DMS 273 treated with DMSO at 0.1 percent for 48 hours (cell line): ENCODE data around the gene WDR81.
"Not testable (repeated sequence)": the region's sequence is repeated elsewhere in the genome, so short reads cannot be mapped to it uniquely, and the experiment has no call there.

ENCODE experiments used
- DNase-seq: peaks from one replicate; lab custom pipeline; 2025; lab: John Stamatoyannopoulos, UW

WDR81 gene

GRCh38 chr17:1724351-1724868, at the start of gene WDR81:
Gene WDR81, plus strand, starts transcription at chr17:1724704. Its CDS starts 256 bp downstream, at chr17:1724960.
- DNase-seq: no peak

- DNase-seq: no peak
Observed at GRCh38 chr17:1676401-1676800, 48.1 kb upstream of the WDR81 start.

GRCh38 chr17:1683459-1683858, 41.0 kb upstream of the WDR81 start:
- DNase-seq: no peak

GRCh38 chr17:1684378-1685189, 39.9 kb upstream of the WDR81 start, which contains the start of gene PRPF8:
Gene PRPF8, minus strand, starts transcription at chr17:1684867. Its CDS starts 296 bp downstream, at chr17:1684571.
- peak; percentile 91 for DNase-seq

GRCh38 chr17:1686086-1686485, 38.4 kb upstream of the WDR81 start:
- DNase-seq: no peak

GRCh38 chr17:1688405-1688804, 36.1 kb upstream of the WDR81 start:
- DNase-seq: not testable (repeated sequence)

- no peak for DNase-seq
Observed at GRCh38 chr17:1690544-1691221, 33.8 kb upstream of the WDR81 start.

- no peak for DNase-seq
Observed at GRCh38 chr17:1693339-1693738, 31.2 kb upstream of the WDR81 start.

GRCh38 chr17:1695365-1695764, 29.1 kb upstream of the WDR81 start:
- no peak for DNase-seq

GRCh38 chr17:1697681-1698080, 26.8 kb upstream of the WDR81 start:
- DNase-seq: no peak

GRCh38 chr17:1699891-1700290, 24.6 kb upstream of the WDR81 start:
- not testable (repeated sequence) for DNase-seq

GRCh38 chr17:1703063-1703462, 21.4 kb upstream of the WDR81 start:
- no peak for DNase-seq

- no peak for DNase-seq
Observed at GRCh38 chr17:1705004-1705403, 19.5 kb upstream of the WDR81 start.

GRCh38 chr17:1707107-1707506, 17.4 kb upstream of the WDR81 start:
- DNase-seq: no peak

GRCh38 chr17:1708791-1709346, 15.6 kb upstream of the WDR81 start:
- not testable (repeated sequence) for DNase-seq

- no peak for DNase-seq
Observed at GRCh38 chr17:1709403-1709951, 15.0 kb upstream of the WDR81 start.

- DNase-seq: no peak
Observed at GRCh38 chr17:1709971-1710806, 14.3 kb upstream of the WDR81 start, which contains the start of gene TLCD2. Gene TLCD2, minus strand, starts transcription at chr17:1710377. Its CDS starts 135 bp downstream, at chr17:1710242.

GRCh38 chr17:1710807-1711553, 13.5 kb upstream of the WDR81 start:
- no peak for DNase-seq

GRCh38 chr17:1711804-1712203, 12.7 kb upstream of the WDR81 start:
- DNase-seq: no peak

GRCh38 chr17:1712271-1712670, 12.2 kb upstream of the WDR81 start:
- no peak for DNase-seq
